ENCODE results near the gene NETO2.

GRCh38 chr16:47035436-47035835 is 108.3 kb downstream of the NETO2 start:
- TF ChIP-seq EZH2 (IDR thresholded peaks at IDR 0.05; ENCODE audit: insufficient read depth, poor library complexity, severe bottlenecking) (no peak), EZH2phosphoT487 (IDR thresholded peaks at IDR 0.05; ENCODE audit: insufficient read depth, low read depth) (no peak)

All from GM23248 (cell line).